Mesodermal cell (in vitro differentiated cells): ENCODE data around the gene PRRG1.

ENCODE experiments used
- H3K27ac ChIP-seq: 2 replicates; pipeline ENCODE4 v1.7.0; 2013; ENCODE audit warnings: mild to moderate bottlenecking, low read depth, low read length, moderate library complexity; ENCODE audit not compliant: severe bottlenecking
- H3K36me3 ChIP-seq: 2 replicates; pipeline ENCODE4 v1.7.1; 2013; ENCODE audit warnings: mild to moderate bottlenecking, low read length, moderate library complexity; ENCODE audit not compliant: control insufficient read depth, insufficient read depth
- H3K4me1 ChIP-seq: one replicate; pipeline ENCODE4 v1.7.1; 2013; ENCODE audit warnings: mild to moderate bottlenecking, low read length; ENCODE audit not compliant: insufficient read depth, control insufficient read depth, poor library complexity, severe bottlenecking
- H3K4me3 ChIP-seq: 2 replicates; pipeline ENCODE4 v1.7.0; 2013; ENCODE audit warnings: low read length, control low read depth, mild to moderate bottlenecking; ENCODE audit not compliant: insufficient read depth, poor library complexity, severe bottlenecking; ENCODE audit errors: extremely low read depth
- H3K9me3 ChIP-seq: 2 replicates; pipeline ENCODE4 v1.7.1; 2013; ENCODE audit warnings: mild to moderate bottlenecking, low read length, moderate library complexity; ENCODE audit not compliant: control insufficient read depth
- WGBS, 2 experiments: methylation state at CpG; one replicate each; pipeline ENCODE4 v1.1.5; 2013; ENCODE audit warnings: missing lambda C conversion rate in 2 of 2; ENCODE audit not compliant: insufficient coverage in 2 of 2; 5-methylcytosine and 5-hydroxymethylcytosine counted together

PRRG1 gene

DNA sequence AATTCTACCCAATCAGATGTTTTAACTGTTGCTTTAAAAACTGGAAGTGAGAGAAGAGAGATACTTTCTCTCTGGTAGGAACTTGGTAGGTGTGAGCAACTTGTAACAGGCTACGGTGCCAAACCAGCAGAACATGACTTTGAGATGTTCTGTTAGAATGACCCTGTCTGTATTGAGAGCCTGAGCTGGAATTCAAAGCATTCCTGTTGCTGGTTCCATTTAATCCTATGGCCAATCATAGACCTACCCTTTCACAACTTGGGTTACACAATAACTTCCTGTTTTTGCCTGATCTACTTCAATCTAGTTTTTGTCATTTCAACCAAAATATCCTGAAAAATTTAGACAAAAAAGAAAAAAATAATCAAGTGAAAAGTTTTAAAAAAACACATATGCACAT is 1.7 kb upstream of the PRRG1 start:
- H3K4me3 ChIP-seq: no peak overlapping the region
- WGBS, 2 experiments: 80% methylated on average over 1 of the region's 1 CpG; no CpG with 5 or more reads in 1 of the 2 experiments
- peaks cover 15% of the 10 kb centered on the region for H3K4me1 ChIP-seq
- H3K36me3 ChIP-seq: no peaks in the 10 kb centered on the region
- H3K9me3 ChIP-seq: no peaks in the 10 kb centered on the region
- peak overlapping the region; percentile 10 for H3K27ac ChIP-seq

DNA sequence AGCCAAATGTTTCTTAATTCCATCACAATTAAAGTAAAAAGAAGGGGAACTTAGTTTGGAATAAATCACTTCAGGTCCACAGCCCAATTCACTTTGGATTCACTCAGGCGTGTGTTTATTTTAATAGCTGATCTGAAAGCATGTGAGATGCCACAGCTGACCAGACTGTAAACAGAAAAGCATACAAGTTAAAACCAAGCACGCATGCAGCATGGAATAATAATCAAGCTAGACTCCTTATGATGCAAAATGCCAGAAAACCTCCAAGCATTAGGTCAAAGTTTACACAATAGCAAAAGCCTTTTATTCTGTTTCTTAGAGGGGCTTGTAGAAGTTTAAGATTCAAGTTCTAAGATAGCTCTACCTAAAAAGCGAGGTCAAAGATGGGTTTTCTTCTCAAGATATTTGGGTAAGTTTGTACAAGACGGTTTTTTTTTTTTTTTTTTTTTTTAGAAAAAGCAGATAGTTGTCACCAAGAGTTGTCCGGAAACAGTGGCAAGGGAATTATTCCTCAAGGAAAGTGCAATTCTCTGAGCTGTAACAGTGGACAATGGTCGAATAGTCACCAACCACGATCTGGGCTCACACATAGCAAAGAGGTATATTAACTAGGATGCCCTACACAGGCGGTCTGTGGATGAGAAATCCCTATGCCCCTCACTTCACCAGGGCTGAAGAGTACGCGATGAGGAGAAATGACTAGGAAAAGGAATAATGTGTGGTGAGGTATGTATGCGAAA is 763 bp upstream of the PRRG1 start:
- Histone ChIP-seq H3K4me3 (peak overlapping the region; percentile 60), H3K4me1 (peaks cover 15% of the 10 kb centered on the region), H3K9me3 (no peaks in the 10 kb centered on the region), H3K27ac (peak overlapping the region; percentile 66), H3K36me3 (no peaks in the 10 kb centered on the region)
- WGBS, 2 experiments: 20% methylated on average over 2 of the region's 11 CpGs; no CpG with 5 or more reads in 1 of the 2 experiments

DNA sequence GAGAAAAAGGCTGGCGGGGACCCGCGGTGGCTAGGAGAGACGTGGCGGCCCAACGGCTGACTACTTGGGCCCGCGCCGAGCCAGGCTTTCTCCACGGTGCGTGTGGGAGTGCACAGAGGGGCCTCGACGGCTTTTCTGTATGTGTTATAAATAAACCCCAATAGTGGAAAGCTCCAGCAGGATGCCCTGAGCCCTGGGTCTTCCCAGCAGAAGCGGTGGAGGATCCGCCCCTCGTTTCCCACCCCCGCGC is 268 bp upstream of the PRRG1 start:
- 0 to 1% methylated on average over 1 to 12 of the region's 18 CpGs for WGBS, 2 experiments
- Histone ChIP-seq H3K4me3 (peak overlapping the region; percentile 60), H3K36me3 (no peaks in the 10 kb centered on the region), H3K9me3 (no peaks in the 10 kb centered on the region), H3K27ac (peak overlapping the region; percentile 66), H3K4me1 (peaks cover 15% of the 10 kb centered on the region)

DNA sequence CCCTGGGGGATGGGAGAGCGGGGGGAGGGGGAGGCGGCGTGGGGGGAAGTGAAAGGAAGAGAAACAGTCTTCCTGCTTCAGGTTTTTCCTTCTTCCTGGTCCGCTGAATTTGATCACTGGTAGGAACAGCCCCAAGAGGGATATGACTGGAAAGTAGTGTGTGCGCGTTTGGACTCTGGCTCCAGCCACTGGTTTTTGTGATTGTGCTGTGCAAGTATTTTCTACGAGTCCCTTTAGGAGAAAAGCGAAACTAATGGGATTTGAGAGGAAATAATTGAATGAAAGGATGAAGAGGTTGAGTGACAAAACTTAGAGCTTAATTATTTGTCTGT is 836 bp downstream of the PRRG1 start:
- Histone ChIP-seq H3K27ac (peak overlapping the region; percentile 83), H3K36me3 (no peaks in the 10 kb centered on the region), H3K4me3 (peak overlapping the region; percentile 60), H3K9me3 (no peaks in the 10 kb centered on the region), H3K4me1 (peaks cover 15% of the 10 kb centered on the region)
- 4 to 29% methylated on average over 1 to 4 of the region's 8 CpGs for WGBS, 2 experiments

DNA sequence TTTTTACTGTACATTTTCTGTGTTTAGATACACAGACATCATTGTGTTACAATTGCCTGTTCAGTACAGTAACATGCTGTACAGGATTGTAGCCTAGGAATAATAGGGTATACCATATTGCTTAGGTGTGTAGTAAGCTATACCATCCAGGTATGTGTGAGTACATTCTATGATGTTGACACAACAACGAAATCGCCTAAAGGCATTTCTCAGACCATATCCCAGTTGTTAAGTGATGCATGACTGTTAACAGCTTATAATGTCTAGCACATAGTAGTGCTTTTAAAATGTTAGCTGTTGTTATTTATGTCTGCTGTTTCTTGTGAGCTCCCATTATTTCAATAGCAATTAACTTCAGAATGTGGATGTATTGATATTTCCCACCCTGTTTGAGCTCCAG is 4.5 kb downstream of the PRRG1 start:
- Histone ChIP-seq H3K4me1 (no peaks in the 10 kb centered on the region), H3K36me3 (no peaks in the 10 kb centered on the region), H3K4me3 (no peak overlapping the region), H3K9me3 (no peaks in the 10 kb centered on the region), H3K27ac (no peak overlapping the region)
- WGBS, 2 experiments: no CpG with 5 or more reads among the region's 2 CpGs

DNA sequence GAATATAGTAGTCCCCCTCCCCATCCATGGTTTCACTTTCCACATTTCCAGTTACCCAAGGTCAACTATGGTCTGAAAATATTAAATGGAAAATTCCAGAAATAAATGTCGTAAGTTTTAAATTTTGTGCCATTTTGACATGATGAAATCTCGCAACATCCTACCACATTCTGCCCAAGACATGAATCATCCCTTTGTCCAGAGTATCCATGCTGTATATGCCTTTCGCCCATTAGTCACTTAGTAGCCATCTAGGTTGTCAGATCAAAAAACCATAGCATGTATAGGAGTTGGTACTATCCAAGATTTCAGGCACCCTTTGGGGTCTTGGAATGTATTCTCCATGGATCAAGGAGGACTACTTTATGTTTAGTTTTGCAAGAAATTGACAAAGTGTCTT is 8.3 kb downstream of the PRRG1 start:
- Histone ChIP-seq H3K4me1 (no peaks in the 10 kb centered on the region), H3K9me3 (no peaks in the 10 kb centered on the region), H3K36me3 (no peaks in the 10 kb centered on the region), H3K27ac (no peak overlapping the region), H3K4me3 (no peak overlapping the region)
- WGBS, 2 experiments: 100% methylated on average over 2 of the region's 3 CpGs; no CpG with 5 or more reads in 1 of the 2 experiments

DNA sequence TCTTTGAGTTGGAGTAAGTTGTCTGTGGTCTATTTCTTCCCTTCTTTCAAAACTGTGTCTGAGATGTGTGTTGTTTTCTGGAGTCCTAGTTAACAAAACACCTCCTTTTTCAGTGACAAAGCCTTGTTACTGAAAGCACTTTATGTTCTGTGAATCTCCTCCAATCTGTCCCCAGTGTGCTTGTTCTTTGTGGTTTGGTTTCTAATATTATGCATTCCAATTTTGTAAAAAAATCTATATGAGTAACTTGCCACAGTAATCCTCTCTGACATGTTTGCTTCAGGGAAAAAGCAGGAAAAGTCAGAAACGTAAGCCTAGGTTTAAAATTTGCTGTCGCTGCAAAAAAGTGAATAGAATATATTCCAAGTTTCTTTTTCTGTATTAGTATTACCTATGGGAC is 12.4 kb downstream of the PRRG1 start:
- H3K27ac ChIP-seq: no peak overlapping the region
- H3K36me3 ChIP-seq: no peaks in the 10 kb centered on the region
- H3K9me3 ChIP-seq: no peaks in the 10 kb centered on the region
- no peaks in the 10 kb centered on the region for H3K4me1 ChIP-seq
- no peak overlapping the region for H3K4me3 ChIP-seq
- no CpG with 5 or more reads among the region's 2 CpGs for WGBS, 2 experiments

DNA sequence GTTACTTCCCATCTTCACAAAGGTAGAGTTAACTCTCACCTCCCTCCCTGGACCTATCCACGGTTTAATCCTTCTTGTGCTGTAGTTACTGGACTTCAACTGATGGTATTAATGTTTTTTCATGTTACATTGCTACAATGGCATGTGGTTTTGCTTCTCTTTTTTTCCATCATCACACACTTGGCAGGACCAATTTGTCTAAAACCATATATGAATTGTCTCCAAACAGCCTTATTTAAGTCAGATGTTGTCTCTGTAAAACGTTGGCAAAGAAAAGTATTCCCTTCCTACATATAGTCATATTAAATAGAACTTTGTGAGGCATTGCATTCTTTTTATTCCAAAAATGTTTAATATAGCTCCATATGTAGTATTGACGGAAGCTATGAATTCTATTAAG is 15.5 kb downstream of the PRRG1 start:
- no peaks in the 10 kb centered on the region for H3K4me1 ChIP-seq
- H3K27ac ChIP-seq: no peak overlapping the region
- H3K9me3 ChIP-seq: no peaks in the 10 kb centered on the region
- WGBS, 2 experiments: 80 to 100% methylated on average over 1 of the region's 3 CpGs
- H3K36me3 ChIP-seq: no peaks in the 10 kb centered on the region
- H3K4me3 ChIP-seq: no peak overlapping the region

DNA sequence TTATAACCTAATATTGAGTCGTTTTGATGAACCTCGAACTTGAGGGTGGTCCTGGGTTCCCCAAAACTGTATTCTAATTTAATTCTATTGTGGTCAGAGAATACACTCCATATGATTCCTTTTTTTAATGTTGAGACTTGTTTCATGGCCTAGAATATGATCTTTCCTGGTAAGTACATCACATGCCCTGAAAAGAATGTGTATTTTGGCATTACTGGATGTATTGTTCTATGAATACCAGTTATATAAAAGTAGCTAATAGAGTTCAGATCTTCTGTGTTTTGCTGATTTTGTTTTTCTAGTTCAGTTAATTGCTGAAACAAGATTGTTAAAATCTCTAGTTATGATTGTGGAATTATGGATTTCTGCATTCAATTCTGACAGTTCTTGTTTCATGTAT is 18.8 kb downstream of the PRRG1 start:
- Histone ChIP-seq H3K27ac (no peak overlapping the region), H3K36me3 (no peaks in the 10 kb centered on the region), H3K4me1 (no peaks in the 10 kb centered on the region), H3K4me3 (no peak overlapping the region), H3K9me3 (no peaks in the 10 kb centered on the region)
- WGBS, 2 experiments: no CpG with 5 or more reads among the region's 2 CpGs

DNA sequence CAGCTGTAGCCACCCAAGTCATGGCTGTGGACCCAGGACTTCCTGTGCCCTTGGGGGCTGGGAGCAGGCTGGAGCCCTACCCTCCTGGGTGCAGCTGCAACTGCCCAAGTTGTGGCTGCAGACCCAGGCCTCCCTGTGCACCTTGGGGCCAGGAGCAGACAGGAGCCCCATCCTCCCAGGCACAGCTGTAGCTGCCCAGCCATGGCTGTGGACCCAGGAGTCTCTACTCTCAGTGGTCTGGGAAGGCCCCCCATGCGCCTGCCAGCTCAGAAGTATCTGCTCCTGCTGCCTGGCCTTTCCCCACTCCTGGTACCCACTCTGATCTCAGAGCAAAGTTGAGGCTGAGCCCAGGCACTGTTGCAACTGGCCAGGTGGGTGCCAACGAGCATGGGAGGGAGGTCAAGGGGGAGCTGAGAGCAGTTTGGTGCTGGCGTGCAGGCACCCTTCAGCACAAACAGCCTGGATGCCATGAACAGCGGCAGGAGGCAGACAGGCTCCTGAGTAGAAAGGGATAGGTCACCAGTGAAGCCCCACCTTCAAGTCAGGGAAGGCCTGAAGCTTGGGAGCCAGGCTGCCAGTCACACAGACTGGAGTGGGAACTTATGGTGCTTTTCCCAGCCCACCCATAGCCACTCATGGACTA is 21.5 kb downstream of the PRRG1 start:
- H3K4me3 ChIP-seq: no peak overlapping the region
- no peaks in the 10 kb centered on the region for H3K4me1 ChIP-seq
- WGBS, 2 experiments: no CpG with 5 or more reads among the region's 4 CpGs
- no peaks in the 10 kb centered on the region for H3K36me3 ChIP-seq
- H3K9me3 ChIP-seq: no peaks in the 10 kb centered on the region
- H3K27ac ChIP-seq: no peak overlapping the region

DNA sequence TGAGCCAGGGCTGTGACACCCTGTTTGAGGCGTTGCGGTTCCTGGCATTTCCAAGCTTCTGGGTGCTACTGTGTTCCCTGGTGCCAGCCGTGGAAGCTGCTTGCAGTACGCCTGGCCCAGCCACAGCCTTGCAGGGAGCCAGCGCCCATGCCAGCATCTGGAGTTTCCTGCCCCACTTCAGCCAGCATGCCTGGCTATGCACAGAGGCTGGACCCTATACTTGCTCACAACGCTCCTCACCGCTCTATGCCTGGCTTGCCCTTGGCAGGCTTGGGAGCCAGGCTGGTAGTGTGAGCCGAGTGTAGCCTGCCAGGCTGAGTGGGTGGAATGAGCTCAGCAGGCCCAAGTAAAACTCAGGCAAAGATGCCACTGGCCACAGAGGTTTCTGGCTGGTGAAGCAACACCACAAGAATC is 22.4 kb downstream of the PRRG1 start:
- Histone ChIP-seq H3K4me3 (no peak overlapping the region), H3K4me1 (no peaks in the 10 kb centered on the region), H3K27ac (no peak overlapping the region), H3K36me3 (no peaks in the 10 kb centered on the region), H3K9me3 (no peaks in the 10 kb centered on the region)
- WGBS, 2 experiments: 91 to 100% methylated on average over 2 to 4 of the region's 8 CpGs
